Adipocyte (in vitro differentiated cells): ENCODE results near the gene C12orf57.

ENCODE experiments used
- DNase-seq: peaks from one replicate; pipeline ENCODE4 v3.0.0-alpha.2; 2015; ENCODE audit warnings: low read depth
- H3K27me3 ChIP-seq: replicated peaks from 2 replicates; pipeline ENCODE4 v1.7.0; 2013; ENCODE audit warnings: mild to moderate bottlenecking, low read length, moderate library complexity; ENCODE audit not compliant: control insufficient read depth, insufficient read depth
- H3K36me3 ChIP-seq: 2 replicates; pipeline ENCODE4 v1.7.0; 2013; ENCODE audit warnings: low read length, mild to moderate bottlenecking, moderate library complexity; ENCODE audit not compliant: control insufficient read depth, insufficient read depth, severe bottlenecking
- H3K4me1 ChIP-seq: 2 replicates; pipeline ENCODE4 v1.7.0; 2013; ENCODE audit warnings: mild to moderate bottlenecking, low read length, moderate library complexity; ENCODE audit not compliant: control insufficient read depth, insufficient read depth
- H3K4me3 ChIP-seq: 2 replicates; pipeline ENCODE4 v1.7.0; 2013; ENCODE audit warnings: mild to moderate bottlenecking, low read length, moderate library complexity
- H3K9ac ChIP-seq: 2 replicates; pipeline ENCODE4 v1.7.0; 2013; ENCODE audit warnings: mild to moderate bottlenecking, low read length, moderate library complexity
- H3K9me3 ChIP-seq: 2 replicates; pipeline ENCODE4 v1.7.0; 2013; ENCODE audit warnings: mild to moderate bottlenecking, low read length, moderate library complexity; ENCODE audit not compliant: control insufficient read depth

The C12orf57 gene

GRCh38 chr12:6965026-6965661, 21.3 kb downstream of the C12orf57 start:
- no peaks in the 10 kb centered on the region for H3K27me3 ChIP-seq
- peak overlapping the region; percentile 41 for H3K9ac ChIP-seq
- H3K36me3 ChIP-seq: peaks cover 45% of the 10 kb centered on the region
- no peaks in the 10 kb centered on the region for H3K9me3 ChIP-seq
- no peak overlapping the region for H3K4me3 ChIP-seq
- peaks cover 37% of the 10 kb centered on the region for H3K4me1 ChIP-seq
- peak; percentile 93 for DNase-seq

DNA sequence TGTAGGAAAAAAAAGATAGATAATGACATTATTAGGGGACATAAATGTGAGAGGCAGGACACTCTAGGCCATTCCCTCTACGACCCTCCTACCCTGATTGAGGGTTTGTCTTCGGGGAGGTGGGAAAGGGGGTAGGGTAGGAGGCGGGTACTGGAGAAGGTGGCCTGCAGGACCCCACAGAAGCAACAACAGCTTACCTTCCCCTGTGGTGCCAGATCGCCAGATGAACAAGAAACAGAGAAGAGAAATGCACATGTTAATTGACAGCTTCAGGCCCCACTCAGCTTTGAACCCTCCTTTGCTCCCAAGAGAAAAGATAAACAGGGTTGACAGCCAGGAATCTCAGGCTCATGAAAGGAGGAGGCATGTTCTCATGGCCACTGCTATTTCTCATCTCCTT, 21.9 kb downstream of the C12orf57 start:
- H3K36me3 ChIP-seq: peaks cover 45% of the 10 kb centered on the region
- H3K27me3 ChIP-seq: no peaks in the 10 kb centered on the region
- no peak for DNase-seq

DNA sequence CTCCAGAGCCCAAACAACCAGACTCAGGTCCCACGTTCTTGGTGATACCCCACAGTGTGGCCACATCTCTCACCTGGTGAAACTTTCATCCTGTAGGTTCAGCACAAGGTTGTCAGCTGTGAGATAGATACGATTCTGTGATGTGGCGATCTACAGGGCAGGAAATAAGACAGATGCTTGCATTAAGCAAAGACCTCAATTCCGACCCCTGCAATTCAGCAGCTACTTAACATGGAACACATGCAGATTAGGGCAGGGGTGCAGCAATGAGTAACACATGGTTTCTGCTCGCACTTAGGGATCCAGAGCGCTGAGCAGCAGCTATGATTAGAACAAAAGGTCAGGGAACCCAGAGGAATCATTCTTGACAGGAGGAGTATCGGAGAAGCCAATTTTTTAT, 22.5 kb downstream of the C12orf57 start:
- no peaks in the 10 kb centered on the region for H3K9me3 ChIP-seq
- no peaks in the 10 kb centered on the region for H3K27me3 ChIP-seq
- peaks cover 45% of the 10 kb centered on the region for H3K36me3 ChIP-seq
- H3K9ac ChIP-seq: no peak overlapping the region
- no peak for DNase-seq
- no peak overlapping the region for H3K4me3 ChIP-seq
- peaks cover 32% of the 10 kb centered on the region for H3K4me1 ChIP-seq

More for the DNA sequence above, 21.9 kb downstream of the C12orf57 start:
- peaks cover 37% of the 10 kb centered on the region for H3K4me1 ChIP-seq
- no peak overlapping the region for H3K9ac ChIP-seq
- H3K4me3 ChIP-seq: no peak overlapping the region
- H3K9me3 ChIP-seq: no peaks in the 10 kb centered on the region

DNA sequence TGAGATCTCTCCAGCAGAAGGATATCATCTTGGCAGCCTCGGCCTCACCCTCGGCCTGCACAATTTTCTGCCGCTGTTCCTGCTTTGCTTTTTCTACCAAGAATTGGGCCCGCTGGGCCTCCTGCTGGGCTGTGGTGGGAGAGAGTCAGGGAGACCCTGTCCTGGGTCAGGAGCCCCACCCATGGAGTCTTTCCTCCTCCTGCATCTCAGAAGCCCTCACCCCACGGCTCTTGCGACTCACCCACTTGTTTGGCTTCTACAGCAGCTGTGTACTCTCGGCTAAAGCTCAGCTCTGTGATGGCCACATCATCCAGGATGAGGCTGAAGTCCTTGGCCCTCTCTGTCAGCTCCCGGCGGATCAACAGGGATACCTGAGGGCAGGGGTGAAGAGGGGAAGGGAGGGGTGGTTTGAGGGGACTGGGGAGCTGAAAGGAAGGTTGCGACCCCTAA, 23.9 kb downstream of the C12orf57 start:
- Histone ChIP-seq H3K4me3 (no peak overlapping the region), H3K9ac (no peak overlapping the region), H3K4me1 (peaks cover 31% of the 10 kb centered on the region), H3K36me3 (peaks cover 45% of the 10 kb centered on the region), H3K27me3 (no peaks in the 10 kb centered on the region), H3K9me3 (no peaks in the 10 kb centered on the region)
- no peak for DNase-seq

GRCh38 chr12:6968426-6968825, 24.6 kb downstream of the C12orf57 start:
- peak overlapping the region; percentile 95 for H3K4me3 ChIP-seq
- peak overlapping the region; percentile 99 for H3K9ac ChIP-seq
- H3K27me3 ChIP-seq: no peaks in the 10 kb centered on the region
- H3K36me3 ChIP-seq: peaks cover 45% of the 10 kb centered on the region
- no peaks in the 10 kb centered on the region for H3K9me3 ChIP-seq
- no peak for DNase-seq
- peaks cover 31% of the 10 kb centered on the region for H3K4me1 ChIP-seq

DNA sequence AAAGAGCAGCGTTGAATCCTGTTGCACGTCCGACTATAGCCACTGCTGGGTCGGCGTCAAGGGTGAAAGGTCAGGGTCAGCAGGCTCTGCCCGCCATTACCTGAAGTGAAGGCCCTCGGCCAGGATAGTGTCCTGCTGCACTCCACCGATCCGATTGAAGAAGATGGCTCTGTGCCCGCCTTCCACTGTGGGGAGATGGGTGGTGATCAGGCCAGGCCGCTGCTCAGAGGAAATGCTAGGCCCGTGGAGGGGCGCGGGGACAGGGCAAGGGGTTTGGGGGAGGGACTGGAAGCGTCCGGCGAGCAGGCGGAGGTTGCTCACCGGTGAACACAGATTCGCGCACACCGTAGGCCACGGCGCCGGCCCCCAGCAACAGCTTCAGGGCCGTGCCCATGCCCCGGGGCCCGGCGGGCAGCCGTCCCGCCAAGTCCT, 26.3 kb downstream of the C12orf57 start:
- Histone ChIP-seq H3K4me1 (peaks cover 31% of the 10 kb centered on the region), H3K9me3 (no peaks in the 10 kb centered on the region), H3K4me3 (peak overlapping the region; percentile 95), H3K27me3 (no peaks in the 10 kb centered on the region), H3K9ac (peak overlapping the region; percentile 99), H3K36me3 (peaks cover 51% of the 10 kb centered on the region)
- no peak for DNase-seq

DNA sequence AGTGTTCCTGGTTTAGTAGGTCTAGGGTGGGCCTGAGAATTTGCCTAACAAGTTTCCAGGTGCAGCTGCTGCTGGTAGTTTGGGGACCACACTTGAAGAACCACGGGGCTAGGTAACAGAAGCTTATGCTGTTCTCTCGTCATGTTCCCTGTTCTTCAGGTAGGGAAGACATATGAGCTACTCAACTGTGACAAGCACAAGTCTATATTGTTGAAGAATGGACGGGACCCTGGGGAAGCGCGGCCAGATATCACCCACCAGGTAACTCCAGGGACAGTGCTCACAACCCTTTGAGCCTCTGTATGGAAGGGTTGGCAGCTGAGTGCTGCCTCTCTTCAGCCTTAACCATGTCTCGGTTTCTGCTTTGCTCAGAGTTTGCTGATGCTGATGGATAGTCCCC, 30.4 kb downstream of the C12orf57 start:
- DNase-seq: no peak
- Histone ChIP-seq H3K4me3 (no peak overlapping the region), H3K9me3 (no peaks in the 10 kb centered on the region), H3K36me3 (peaks cover 52% of the 10 kb centered on the region), H3K9ac (no peak overlapping the region), H3K27me3 (no peaks in the 10 kb centered on the region), H3K4me1 (peaks cover 13% of the 10 kb centered on the region)

- H3K4me1 ChIP-seq: peaks cover 11% of the 10 kb centered on the region
- H3K27me3 ChIP-seq: no peaks in the 10 kb centered on the region
- no peak overlapping the region for H3K9ac ChIP-seq
- H3K36me3 ChIP-seq: peaks cover 65% of the 10 kb centered on the region
- H3K4me3 ChIP-seq: no peak overlapping the region
- no peaks in the 10 kb centered on the region for H3K9me3 ChIP-seq
- DNase-seq: no peak
Observed at GRCh38 chr12:6975297-6976032, 31.6 kb downstream of the C12orf57 start.

GRCh38 chr12:6977653-6978052, 33.8 kb downstream of the C12orf57 start:
- Histone ChIP-seq H3K27me3 (no peaks in the 10 kb centered on the region), H3K36me3 (peaks cover 87% of the 10 kb centered on the region), H3K9ac (no peak overlapping the region), H3K4me3 (no peak overlapping the region), H3K9me3 (no peaks in the 10 kb centered on the region), H3K4me1 (peaks cover 12% of the 10 kb centered on the region)
- DNase-seq: no peak

GRCh38 chr12:6978188-6978587, 34.4 kb downstream of the C12orf57 start:
- no peaks in the 10 kb centered on the region for H3K9me3 ChIP-seq
- peaks cover 12% of the 10 kb centered on the region for H3K4me1 ChIP-seq

DNA sequence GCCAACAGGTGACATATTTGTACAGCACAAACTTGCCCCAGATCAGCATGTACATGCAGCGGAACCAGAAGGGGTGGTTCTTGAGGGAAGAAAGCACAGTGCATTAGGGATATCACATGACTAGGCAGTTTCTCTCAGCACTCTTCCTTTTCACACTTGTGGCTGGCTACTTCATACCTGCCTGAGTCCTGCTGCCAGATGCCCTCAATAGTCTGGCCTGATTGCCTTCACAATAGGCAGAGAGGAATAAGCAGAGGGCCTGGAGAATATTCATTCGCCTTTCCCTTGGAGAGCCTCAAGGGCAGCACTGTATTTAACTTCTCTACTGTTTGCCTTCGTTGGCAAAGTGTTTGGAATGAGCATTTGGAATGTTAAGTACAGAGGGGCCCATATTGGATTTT, 34.8 kb downstream of the C12orf57 start:
- DNase-seq: no peak
- H3K9ac ChIP-seq: no peak overlapping the region
- peaks cover 12% of the 10 kb centered on the region for H3K4me1 ChIP-seq
- no peak overlapping the region for H3K4me3 ChIP-seq
- no peaks in the 10 kb centered on the region for H3K27me3 ChIP-seq
- no peaks in the 10 kb centered on the region for H3K9me3 ChIP-seq
- H3K36me3 ChIP-seq: peaks cover 96% of the 10 kb centered on the region

More at GRCh38 chr12:6978188-6978587, 34.4 kb downstream of the C12orf57 start:
- Histone ChIP-seq H3K4me3 (no peak overlapping the region), H3K9ac (no peak overlapping the region), H3K27me3 (no peaks in the 10 kb centered on the region), H3K36me3 (peaks cover 92% of the 10 kb centered on the region)
- DNase-seq: no peak
